Left lobe of liver (tissue), 2 donors: Measurements from ENCODE around the gene UNC5B. TPM values are rescaled to one million over a fixed set of nuclear protein-coding genes. Genes with fewer than 3 reads are reported as not detected.

Experiments used
- ATAC-seq: fragments of 200-7000 bp; cut with Tn5 transposase; one replicate; pipeline ENCODE4 v1.9.1; 2020; ENCODE audit warnings: mild to moderate bottlenecking, moderate library complexity
- DNase-seq: peaks from one replicate; pipeline ENCODE4 v3.0.0-alpha.2; 2020; ENCODE audit warnings: low spot score
- total RNA-seq: library from RNA; stranded (reverse); gene quantifications from one replicate; pipeline ENCODE4 v1.2.1, GENCODE V29; 2021
- donor health status: DM: no; HTN: no; CAD: no; lungs with moderate emphysema.
- donor health status: DM: no; HTN: yes; CAD: no.

UNC5B gene
- total RNA-seq, 1 donor from 2014 or later, result 1.8 TPM

DNA sequence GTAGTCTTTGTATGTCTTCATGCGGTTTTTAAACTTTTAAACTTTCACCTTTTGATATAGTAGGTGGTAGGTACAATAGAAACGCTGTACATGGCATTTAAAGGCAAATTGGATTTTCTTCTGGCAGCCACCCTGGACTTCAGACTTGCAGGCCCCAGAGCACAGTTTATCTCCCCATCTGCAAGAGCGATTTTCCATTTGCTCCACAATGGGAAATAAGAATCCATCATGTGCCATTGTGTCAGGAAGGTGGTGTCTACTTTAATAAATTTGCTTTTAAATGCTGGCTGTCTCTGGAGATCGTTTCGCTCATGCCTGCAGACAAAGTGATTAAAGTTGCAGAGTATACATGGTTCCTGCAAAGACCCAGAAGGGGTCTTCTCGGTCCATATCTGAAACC, 38.9 kb downstream of the UNC5B start:
- no peak for DNase-seq
- no peak for ATAC-seq

DNA sequence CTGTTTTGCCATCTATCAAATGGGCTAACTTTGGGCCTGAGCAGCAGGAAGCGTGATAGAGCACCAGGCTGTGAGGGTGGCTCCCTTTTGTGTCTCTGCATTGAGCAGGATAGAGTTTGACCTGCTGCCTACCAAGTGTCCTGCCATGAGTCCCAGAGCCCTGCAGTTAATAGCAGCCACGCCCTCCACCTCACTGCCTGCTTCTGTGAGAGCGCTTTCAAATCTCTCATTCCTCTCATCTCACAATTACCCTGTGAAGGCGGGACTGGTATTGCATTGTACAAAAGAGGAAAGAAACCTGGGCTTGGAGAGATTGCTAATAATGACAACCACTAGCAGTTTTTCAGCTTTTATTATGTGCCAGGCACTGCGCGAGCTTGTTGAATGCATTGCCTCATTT, 39.9 kb downstream of the UNC5B start:
- DNase-seq (no peak), ATAC-seq (peak; percentile 58)

DNA sequence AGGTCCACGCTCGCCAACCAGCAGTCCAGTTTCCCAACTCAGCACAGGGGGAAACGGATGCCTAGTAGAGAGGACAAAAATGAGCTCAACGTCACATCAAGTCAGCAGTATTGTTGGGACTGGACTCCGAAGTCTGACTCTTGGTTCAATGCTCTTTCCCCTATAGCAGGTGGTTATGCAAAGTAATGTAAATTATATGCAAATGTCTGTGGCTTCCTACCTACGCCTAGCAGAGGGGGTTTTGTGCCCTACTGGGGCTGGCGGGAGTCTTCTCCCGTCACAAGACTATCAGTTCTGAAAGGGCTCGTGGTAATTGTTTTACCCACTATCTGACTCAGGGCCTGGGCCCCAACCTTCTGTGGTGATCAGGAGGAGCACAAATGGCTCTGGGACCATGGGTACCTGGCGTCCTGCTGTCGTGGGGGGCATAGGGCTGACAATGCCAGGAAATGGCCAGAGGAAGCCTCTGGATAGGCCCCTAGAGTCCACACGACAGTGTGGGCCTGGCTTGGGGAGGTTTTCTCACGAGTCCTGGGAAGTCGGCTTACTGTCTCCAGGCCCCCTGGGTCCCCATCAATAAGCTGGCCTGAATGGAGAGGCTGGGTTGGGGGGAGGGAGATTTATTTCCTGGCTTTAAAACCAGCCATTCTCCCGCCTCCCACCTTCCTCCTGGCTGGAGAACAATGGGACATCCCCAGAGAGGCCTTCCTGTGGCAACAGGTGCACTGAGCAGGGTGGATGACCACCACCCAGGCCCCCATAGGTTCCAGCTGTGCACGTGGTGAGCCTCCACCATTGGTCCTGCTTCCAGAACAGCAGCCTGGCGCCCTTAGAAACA, 41.8 kb downstream of the UNC5B start:
- DNase-seq, result no peak

DNA sequence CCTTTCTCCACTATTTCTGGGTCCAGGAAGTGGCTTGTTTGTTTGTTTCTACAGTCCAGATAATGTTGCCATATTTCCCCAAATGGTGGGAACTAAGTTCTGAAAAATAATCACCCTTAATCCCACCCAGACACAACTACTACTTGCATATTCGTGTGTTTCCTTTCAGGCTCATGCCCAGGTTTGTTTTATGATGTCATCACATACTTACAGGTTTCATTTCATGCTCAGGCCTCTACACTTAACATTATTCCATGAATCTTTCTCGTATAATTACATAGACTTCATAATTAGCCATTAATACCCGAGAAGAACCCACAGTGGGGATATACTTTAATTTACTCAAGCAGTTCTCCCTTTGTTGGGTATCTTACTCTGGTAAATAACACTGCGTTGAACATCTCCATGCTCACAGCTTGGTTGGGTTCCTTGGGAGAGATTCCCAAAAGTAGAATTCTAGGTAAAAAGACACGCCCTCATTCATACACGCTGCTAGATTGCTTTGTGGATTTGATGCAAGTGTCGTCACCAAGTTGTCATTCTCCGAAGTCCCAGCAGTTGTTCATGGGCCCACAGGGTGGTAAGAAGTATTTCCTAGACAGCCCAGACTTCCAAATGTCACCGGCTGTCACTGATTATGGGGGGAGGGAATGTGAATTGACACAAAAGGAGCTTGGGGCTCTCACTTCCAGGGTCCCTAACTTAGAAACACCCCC, 42.6 kb downstream of the UNC5B start:
- no peak for ATAC-seq

More for the DNA sequence above, 41.8 kb downstream of the UNC5B start:
- ATAC-seq, result no peak

DNA sequence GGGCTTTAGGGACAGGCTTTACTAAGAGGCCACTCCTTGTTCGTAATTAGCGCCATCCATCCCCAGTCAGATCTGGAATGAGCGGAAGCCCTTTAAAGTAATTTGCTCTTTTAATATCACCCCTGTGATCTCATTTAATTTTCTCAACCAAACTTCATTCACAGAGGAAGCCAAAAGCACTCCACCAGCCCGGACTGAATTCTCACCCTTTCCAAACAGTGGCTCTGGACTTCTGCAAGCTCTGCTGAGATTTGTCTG, 43.1 kb downstream of the UNC5B start:
- DNase-seq (no peak), ATAC-seq (no peak)

More for the DNA sequence above, 42.6 kb downstream of the UNC5B start:
- DNase-seq, result no peak

DNA sequence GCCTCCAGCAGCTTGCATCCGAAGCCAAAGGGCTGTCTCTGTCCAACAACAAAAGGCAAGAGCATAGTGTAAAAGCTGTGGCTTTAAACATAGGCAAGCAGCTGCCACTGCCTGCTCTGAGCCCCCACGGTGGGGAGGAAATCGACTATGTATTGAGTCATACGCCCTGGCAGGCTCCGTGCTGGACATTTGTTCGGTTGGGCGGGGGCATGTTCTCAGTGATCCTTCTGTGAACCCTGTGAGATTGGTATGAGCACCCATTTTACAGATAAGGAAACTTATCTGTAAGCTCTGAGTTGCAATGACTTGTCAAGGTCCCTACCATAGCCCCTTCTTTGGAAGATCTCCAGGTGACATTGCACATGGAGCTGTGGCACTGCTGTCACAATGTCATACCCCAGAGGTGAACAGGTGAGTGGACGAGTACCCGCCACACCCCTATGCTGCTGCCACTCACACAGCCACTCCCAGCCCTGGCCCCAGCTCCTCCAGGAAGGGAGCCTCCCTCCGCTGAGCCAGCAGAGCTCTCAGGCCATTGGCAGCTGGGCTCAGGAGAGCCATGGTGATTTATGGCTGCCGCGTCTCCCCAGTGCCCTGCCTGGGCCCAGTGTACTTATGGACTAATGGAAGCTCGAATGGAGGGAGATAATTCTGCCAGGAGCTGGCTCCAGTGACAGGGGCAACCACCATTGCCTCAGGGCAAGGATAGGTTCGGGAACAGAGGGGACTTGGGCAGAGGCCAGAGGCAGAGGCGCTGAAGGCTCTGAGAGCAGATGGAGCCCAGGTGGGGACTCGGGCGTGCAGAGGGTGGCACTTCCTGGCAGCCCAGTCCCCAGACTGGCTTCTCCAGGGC, 43.7 kb downstream of the UNC5B start:
- ATAC-seq (no peak), DNase-seq (no peak)

DNA sequence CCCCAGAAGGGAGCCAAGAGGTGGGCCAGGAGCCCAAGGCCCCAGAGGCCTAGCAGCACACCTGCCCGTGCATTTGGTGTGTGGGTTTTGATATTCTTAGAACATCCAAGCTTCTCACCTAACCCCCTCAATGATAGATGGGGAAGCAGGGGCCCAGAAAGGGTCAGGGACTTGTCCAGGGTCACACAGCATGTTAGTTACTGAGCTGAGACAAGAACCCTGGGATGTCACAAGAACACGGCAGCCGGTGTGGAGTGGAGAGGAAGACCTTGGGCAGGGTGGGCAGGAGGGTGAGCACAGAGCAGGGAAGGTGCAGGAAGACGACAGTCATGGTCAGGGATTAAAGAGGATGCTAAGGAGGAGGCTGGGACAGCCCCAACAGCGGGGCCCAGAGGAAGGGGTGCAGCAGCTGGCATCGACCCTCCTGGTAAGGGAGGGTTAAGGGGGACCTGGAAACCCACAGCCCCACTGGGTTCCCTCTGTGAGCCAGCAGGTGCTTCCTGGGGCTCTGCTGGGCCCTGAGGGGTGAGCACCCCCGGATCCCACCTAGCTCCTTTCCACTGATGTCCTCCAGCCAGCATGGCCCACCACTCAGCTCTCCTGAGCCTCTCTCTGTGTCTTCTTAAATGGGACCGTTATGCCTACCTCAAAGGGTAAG, 44.4 kb downstream of the UNC5B start:
- no peak for DNase-seq
- ATAC-seq, result no peak

DNA sequence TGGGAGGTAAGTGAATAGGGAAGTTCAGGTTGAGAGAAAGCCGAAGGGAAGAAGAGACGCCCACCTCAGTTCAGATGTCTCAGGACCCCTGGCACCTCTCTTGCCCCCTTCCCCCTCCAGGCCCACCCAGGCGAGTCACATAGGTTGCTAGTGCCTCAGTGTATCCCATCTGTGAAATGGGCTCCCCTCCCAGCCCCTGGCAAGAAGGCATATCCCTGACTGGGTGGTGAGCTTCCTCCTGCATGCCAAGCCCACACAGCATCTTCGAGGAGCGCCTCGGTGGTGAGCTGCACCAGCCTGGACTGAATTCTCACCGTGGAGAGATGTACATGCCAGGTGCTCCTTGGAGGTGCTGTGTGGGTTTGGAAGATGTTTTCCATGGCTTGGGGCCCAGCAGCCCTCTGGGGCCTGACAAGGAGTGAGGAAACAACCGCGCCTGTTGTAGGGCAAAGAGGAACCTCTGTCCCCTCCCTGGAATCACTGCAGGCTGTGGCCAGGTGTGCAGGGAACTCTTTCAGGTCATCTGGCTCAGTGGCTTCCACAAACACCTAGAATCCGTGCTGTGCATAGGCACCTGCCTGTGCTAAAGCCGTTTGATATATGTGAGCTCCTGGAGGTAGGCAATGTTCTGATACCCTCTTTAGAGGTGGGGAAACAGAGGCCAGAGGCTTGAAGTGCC, 45.1 kb downstream of the UNC5B start:
- no peak for DNase-seq
- ATAC-seq, result no peak

DNA sequence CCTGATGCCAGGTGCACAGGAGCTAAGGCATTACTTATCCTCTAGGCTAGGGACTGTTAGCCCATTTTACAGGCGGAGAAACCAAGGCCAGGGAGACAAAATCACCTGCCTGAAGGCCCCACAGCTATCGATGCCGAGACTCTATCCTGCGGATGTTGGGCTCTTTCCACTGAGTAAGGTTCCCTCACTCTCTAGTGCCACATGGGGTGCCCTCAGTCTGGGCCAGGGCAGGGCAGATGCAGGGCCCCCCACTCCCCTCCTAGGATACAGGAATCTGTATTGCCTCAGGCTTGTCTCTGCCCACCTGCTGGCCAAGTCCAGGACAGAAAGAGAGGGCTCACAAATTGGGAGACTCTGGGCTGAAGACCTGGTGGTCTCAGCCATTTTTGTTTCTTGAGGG, 45.7 kb downstream of the UNC5B start:
- no peak for DNase-seq

DNA sequence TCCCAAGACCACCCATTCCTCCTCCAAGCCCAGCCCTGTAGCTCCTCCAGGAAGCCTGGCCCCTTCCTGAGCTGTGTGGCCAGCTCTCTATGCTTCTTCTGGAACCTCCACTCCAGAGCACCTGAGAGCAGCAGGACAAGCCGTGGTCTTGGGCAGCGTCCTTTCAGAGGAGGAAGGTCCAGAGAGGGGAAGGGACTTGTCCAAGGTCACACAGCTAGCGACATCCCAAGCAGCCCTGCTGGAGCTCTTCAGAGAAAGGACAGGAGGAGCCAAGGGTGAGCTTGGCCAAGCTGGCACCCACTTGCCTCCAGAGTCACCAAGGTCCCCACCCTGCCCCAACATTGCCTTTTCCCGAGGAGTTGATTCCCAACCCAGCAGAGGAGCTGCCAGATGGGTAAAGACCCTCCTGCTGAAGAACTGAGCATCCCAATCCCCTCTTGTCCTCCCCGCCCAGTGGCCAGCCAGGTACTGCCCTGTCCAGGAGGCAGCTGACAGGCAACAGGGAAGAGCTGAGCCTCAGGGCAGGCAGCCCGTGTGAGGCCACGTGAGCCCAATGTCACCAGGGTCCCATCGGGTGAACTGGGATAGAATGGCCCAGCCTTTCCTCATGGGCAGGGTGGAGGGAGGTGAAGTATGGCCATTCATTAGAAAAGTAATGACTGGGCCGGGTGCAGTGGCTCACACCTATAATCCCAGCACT, 46.2 kb downstream of the UNC5B start:
- ATAC-seq (no peak), DNase-seq (no peak)

More for the DNA sequence above, 45.7 kb downstream of the UNC5B start:
- ATAC-seq, result no peak

DNA sequence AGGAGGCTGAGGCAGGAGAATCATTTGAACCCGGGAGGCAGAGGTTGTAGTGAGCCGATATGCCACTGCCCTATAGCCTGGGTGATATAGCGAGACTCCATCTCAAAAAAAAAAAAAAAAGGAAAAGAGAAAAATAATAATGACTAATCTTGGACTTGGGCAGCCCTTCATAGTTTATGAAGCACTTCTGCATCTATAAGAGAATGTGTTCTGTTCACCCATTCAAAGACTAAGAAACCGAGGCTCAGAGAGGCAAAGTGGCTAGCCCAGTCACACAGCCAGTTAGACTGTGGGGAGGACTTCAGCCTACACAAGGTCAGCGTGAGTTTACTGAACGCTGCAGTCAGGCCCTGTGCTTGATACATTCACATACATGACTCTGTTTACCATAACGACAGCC, 46.9 kb downstream of the UNC5B start:
- no peak for DNase-seq
- no peak for ATAC-seq

DNA sequence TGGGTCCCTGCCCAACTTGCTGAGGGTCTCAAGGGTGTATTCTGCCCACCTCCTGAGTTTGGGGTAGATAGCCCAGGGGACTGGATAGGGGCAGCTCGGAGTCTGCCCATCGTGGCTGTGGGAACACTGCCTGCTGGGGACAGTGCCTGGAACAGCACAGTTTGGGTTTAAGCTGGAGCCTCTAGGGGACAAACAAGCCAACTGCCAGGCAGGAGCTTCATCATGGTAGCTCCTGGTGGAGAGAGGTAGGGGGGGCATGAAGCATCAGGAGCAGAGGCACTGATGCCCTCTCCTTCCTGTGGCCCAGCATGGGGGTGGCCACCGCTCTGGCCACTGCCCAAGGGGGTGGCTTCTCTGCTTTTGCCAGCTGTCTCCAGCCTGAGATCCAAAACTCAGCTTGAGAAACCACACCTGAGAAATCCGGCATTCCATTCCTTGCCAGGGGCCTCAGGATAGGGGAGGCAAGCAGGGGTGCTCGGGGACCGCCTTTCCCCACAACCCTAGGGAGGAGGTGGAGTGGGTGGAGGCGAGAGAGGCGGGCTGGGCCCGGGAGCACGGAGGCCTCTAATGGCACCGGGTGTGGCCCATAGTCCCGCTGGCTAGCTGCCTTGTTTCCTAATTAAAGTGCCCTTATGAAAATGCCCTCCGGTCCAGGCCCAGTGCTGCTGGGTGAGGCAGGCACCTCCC, 47.6 kb downstream of the UNC5B start:
- ATAC-seq (no peak), DNase-seq (no peak)

DNA sequence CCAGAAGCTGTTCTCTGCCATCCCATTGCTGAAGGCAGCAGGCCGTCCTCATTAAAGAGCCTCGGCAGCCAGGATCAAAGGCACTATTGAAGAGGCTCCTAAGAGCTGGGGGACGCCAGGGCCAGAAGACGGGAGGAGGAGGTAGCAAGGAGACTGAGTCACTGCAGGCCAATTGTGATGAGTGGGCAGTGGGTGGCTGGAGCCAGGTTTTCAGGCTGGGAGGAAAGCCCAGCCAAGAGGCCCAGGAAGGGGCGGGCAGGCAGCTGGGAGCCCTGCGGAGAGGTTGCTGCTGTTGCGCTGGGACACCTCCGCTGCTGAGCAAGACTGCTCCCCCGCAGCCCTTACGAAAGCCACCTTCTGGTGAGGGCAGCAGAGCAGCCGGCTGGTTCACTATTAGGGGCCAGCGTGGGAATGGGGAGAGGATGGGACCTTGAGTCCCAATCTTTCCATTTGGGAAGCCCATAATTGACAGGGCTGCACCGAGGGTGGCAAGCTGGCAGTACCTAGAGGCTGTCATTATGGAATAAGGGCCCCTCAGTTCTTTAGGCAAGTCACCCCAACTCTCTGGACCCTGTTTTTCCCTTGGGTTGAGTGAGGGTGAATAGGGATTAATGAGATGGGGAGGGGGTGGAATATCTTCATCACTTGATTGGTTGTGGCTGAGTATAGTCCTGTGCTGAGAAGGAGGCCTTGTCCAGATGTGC, 48.4 kb downstream of the UNC5B start:
- ATAC-seq (no peak), DNase-seq (no peak)

DNA sequence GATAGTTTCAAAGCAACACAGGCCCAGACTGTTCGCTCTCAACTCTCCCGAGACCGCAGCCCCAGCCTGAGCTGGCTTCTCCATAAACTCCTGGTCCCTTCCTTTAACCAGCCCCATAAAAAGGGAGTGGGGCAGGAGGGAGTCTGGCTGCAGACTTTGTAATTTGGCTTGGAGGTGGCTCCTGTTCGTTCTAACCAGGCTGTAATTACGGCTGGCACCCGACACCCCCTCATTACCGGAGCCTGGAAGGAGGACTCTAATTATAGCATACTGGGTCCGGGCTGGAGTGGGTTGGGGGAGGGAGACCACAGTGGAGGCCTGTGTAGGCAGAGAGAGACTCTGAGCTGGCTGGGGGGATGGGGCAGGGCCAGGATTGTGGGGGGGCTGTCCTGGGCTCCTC, 49.7 kb downstream of the UNC5B start:
- DNase-seq (no peak), ATAC-seq (no peak)

DNA sequence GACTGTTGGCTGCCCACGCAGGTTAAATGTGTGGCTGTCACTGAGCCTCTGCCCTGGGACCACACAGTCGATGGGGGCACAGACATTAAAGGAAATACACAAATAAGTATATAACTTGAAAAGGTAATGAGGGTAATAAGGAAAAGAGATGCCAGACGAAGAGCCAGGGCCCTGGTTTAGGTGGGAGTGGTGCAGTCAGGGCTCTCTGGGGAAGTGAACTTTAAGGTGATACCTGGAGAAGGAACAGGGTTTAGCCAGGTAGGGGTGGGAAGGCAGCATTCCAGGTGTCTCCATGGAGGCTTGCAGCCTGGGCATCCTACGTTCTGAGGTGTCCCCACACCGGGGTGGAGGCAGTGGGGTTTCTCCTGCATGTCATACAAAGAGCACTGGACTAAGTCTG, 50.4 kb downstream of the UNC5B start:
- ATAC-seq (no peak), DNase-seq (no peak)

DNA sequence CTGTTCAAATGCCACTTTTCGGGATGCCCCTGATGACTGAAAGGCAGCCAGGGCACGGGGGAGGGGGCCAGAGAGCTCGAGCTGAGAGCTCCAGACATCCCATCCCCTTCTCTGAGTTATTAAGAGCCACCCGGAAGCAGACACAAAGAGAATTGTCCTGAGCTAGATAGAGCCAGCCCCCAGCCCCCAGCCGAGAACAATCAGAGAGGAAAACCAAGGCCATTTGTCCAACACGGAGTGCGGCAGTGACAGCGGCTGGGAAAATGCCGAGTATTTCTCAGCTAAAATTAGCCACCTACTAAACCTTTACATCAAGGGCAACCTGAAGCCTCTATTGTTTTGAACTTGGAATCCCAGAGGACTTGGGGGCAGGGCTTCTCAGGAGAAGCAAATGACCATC, 51.0 kb downstream of the UNC5B start:
- DNase-seq (no peak), ATAC-seq (no peak)

DNA sequence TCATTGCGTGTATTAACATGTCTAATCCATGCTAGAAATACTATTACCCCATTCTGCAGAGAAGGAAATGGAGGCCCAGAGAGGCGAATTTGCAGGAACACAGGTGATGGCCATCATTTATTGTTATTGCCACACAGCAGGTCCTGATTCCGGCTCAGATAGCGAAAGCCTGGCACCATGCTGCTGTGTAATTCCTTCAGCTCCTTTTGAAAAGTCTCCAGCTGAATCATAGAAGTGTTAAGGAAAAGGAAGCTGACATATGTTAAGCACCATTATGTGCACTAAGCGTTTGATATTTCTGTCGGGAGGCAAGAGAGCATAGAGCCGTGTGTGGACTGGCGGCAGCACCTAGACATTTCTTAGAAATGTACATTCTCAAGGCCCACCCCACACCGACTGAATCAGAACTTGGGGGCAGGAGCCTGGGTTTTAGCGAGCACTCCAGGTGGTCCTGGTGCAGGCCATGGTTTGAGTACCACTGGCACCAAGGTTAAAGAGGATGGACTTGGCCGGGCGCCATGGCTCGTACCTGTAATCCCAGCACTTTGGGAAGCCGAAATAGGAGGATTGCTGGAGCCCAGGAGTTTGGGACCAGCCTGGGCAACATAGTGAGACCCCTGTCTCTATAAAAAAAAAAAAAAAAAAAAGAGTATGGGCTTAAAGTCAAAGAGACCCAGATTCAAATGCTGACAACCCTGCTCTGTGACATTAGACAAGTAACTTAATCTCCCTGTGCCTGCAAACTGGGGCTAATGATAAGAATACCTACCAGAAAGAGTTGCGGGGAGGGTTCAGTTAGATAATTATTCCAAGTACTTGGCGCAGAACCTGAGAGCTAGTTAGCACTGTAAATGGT, 52.2 kb downstream of the UNC5B start:
- DNase-seq (no peak), ATAC-seq (no peak)

DNA sequence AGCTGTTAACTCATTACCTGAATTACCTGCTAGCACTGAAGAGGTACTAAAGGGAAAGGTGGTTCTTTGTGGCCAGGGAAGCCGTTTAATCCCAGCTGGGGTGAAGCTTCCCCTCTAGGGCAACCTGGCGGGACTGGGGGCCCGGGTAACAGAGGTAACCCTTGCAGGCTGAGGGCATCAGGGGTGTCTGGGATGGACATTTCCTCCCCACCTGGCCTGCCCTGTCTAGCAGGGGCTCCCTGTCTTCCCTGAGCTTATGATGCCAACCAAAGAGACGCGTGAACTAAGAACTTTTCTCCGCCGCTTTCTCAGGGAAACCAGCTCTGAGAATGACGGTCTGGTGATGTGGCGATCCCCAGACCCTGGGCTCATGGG, 52.8 kb downstream of the UNC5B start:
- ATAC-seq (no peak), DNase-seq (no peak)
